PC-3 (cell line): ENCODE results near the gene MSTN. TPM values are rescaled to one million over a fixed set of nuclear protein-coding genes. Genes with fewer than 3 reads are reported as not detected.

Experiments
- ATAC-seq: fragments of 200-7000 bp; cut with Tn5 transposase; 2 replicates; pipeline ENCODE4 v1.9.1; 2020; ENCODE audit warnings: mild to moderate bottlenecking, moderate library complexity
- BruUV-seq: library from RNA; stranded (reverse); fragments of 400-500 nt; replicated peaks from 2 replicates; lab custom pipeline; 2021; lab: Mats Ljungman, UMichigan
- CTCF ChIA-PET: fragments of 300-600 bp; sonication (Branson Sonifier 250); formaldehyde crosslinking; loops from one replicate; lab custom pipeline; 2022; ENCODE audit warnings: antibody characterized with exemption; lab: Charles Lee
- POLR2A ChIA-PET: fragments of 300-600 bp; sonication (Branson Sonifier 250); formaldehyde crosslinking; loops from one replicate; lab custom pipeline; 2022; ENCODE audit warnings: antibody characterized with exemption; ENCODE audit not compliant: unreplicated experiment; lab: Charles Lee
- DNase-seq: peaks from one replicate; pipeline ENCODE4 v3.0.0-alpha.2; 2015
- H2AFZ ChIP-seq: fragments of 300-600 bp; sonication (generic); 2 replicates; pipeline ENCODE4 v1.6.0; 2016; ENCODE audit warnings: antibody characterized with exemption, low read length
- H3F3A ChIP-seq: fragments of 300-600 bp; sonication (generic); one replicate; pipeline ENCODE4 v1.6.0; 2017; ENCODE audit warnings: antibody characterized with exemption, low read length, control low read depth, mild to moderate bottlenecking; ENCODE audit not compliant: unreplicated experiment
- H3K27ac ChIP-seq: fragments of 300-600 bp; sonication (generic); 2 replicates; pipeline ENCODE4 v1.5.1; 2016; ENCODE audit warnings: mild to moderate bottlenecking, low read length
- H3K27me3 ChIP-seq: fragments of 300-600 bp; sonication (generic); 2 replicates; pipeline ENCODE4 v1.6.1; 2016; ENCODE audit warnings: low read length, mixed read lengths
- H3K36me3 ChIP-seq: fragments of 300-600 bp; sonication (generic); 2 replicates; pipeline ENCODE4 v1.6.1; 2016; ENCODE audit warnings: low read depth, mixed run types, low read length, mixed read lengths
- H3K4me1 ChIP-seq: fragments of 300-600 bp; sonication (generic); 2 replicates; pipeline ENCODE4 v1.5.1; 2016; ENCODE audit warnings: low read length; ENCODE audit not compliant: insufficient read depth
- H3K4me2 ChIP-seq: fragments of 300-600 bp; sonication (generic); 2 replicates; pipeline ENCODE4 v1.6.0; 2016; ENCODE audit warnings: low read length
- H3K4me3 ChIP-seq: fragments of 300-600 bp; sonication (generic); 2 replicates; pipeline ENCODE4 v1.5.1; 2016; ENCODE audit warnings: mild to moderate bottlenecking, low read length, mixed read lengths
- H3K79me2 ChIP-seq: fragments of 300-600 bp; sonication (generic); 2 replicates; pipeline ENCODE4 v1.6.1; 2017; ENCODE audit warnings: low read length, mixed read lengths
- H3K9ac ChIP-seq: fragments of 300-600 bp; sonication (generic); 2 replicates; pipeline ENCODE4 v1.6.0; 2016; ENCODE audit warnings: mild to moderate bottlenecking, low read length
- H3K9me2 ChIP-seq: fragments of 300-600 bp; sonication (generic); replicated peaks from 2 replicates; pipeline ENCODE4 v1.6.1; 2016; ENCODE audit warnings: mixed run types, low read length, mixed read lengths
- H3K9me3 ChIP-seq: fragments of 300-600 bp; sonication (generic); 2 replicates; pipeline ENCODE4 v1.6.1; 2016; ENCODE audit warnings: low read length, mixed read lengths
- H4K20me1 ChIP-seq: fragments of 300-600 bp; sonication (generic); 2 replicates; pipeline ENCODE4 v1.6.1; 2016; ENCODE audit warnings: low read length, mixed read lengths
- EZH2 ChIP-seq: fragments of 300-600 bp; sonication (generic); IDR thresholded peaks from one replicate; pipeline ENCODE4 v1.6.1; 2017; ENCODE audit warnings: antibody characterized with exemption, mild to moderate bottlenecking, low read length; ENCODE audit not compliant: unreplicated experiment
- EZH2phosphoT487 ChIP-seq: fragments of 300-600 bp; sonication (generic); IDR thresholded peaks from 2 replicates; pipeline ENCODE4 v1.6.1; 2018; ENCODE audit warnings: mild to moderate bottlenecking, antibody characterized with exemption, low read length, borderline replicate concordance
- intact Hi-C: fragments of 100-400 bp; cut with micrococcal nuclease; formaldehyde crosslinking; loops from 2 replicates; pipeline ENCODE4 v1.9.0; 2023
- total RNA-seq: library from RNA; depleted of rRNA; stranded (reverse); fragments of >200 nt; gene quantifications from 2 replicates; pipeline ENCODE4 v1.2.3, GENCODE V29; 2014
- TF ChIP-seq, protein P1 (sequence below): fragments of 300-600 bp; sonication (generic); conservative IDR thresholded peaks from 2 replicates; pipeline ENCODE4 v1.5.1; 2017; ENCODE audit warnings: antibody characterized with exemption, low read depth, mild to moderate bottlenecking, low read length

The MSTN gene
- total RNA-seq, 1 experiment from 2014 or later, result not detected

DNA sequence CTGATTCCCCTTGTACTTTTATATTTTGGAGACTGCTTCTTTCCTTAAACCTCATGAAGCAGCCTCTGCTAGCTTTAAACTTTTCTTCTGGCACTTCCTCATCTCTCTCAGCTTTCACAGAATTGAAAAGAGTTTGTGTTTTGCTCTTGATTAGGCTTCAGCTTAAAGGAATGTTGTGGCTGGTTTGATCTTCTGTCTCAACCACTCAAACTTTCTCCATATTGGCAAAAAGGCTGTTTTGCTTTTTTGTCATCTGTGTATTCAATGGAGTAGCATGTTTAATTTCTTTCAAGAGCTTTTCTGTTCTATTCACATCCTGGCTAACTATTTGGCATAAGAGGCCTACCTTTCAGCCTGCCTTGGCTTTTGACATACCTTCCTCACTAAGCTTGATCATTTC is 36.3 kb upstream of the MSTN start:
- H3K4me2 ChIP-seq, result no peak overlapping the region
- no peak overlapping the region for H2AFZ ChIP-seq
- intact Hi-C loops, result no loop called here
- DNase-seq, result no peak
- no peaks in the 10 kb centered on the region for H3K9me3 ChIP-seq
- ChIA-PET CTCF (no interaction called here), POLR2A (no interaction called here)
- no peaks in the 10 kb centered on the region for H4K20me1 ChIP-seq
- H3F3A ChIP-seq, result no peaks in the 10 kb centered on the region
- H3K36me3 ChIP-seq, result no peaks in the 10 kb centered on the region
- no peak overlapping the region for H3K9ac ChIP-seq
- no TSS peak for BruUV-seq
- H3K27ac ChIP-seq, result no peak overlapping the region
- H3K4me3 ChIP-seq, result no peak overlapping the region
- H3K79me2 ChIP-seq, result no peaks in the 10 kb centered on the region
- no peak for ATAC-seq
- TF ChIP-seq, protein P1, sequence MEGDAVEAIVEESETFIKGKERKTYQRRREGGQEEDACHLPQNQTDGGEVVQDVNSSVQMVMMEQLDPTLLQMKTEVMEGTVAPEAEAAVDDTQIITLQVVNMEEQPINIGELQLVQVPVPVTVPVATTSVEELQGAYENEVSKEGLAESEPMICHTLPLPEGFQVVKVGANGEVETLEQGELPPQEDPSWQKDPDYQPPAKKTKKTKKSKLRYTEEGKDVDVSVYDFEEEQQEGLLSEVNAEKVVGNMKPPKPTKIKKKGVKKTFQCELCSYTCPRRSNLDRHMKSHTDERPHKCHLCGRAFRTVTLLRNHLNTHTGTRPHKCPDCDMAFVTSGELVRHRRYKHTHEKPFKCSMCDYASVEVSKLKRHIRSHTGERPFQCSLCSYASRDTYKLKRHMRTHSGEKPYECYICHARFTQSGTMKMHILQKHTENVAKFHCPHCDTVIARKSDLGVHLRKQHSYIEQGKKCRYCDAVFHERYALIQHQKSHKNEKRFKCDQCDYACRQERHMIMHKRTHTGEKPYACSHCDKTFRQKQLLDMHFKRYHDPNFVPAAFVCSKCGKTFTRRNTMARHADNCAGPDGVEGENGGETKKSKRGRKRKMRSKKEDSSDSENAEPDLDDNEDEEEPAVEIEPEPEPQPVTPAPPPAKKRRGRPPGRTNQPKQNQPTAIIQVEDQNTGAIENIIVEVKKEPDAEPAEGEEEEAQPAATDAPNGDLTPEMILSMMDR, result no peak
- TF ChIP-seq EZH2phosphoT487 (no peak), EZH2 (no peak)
- H3K4me1 ChIP-seq, result peaks cover 8% of the 10 kb centered on the region; the same call in 1 of the 2 replicates
- no peaks in the 10 kb centered on the region for H3K9me2 ChIP-seq
- no peaks in the 10 kb centered on the region for H3K27me3 ChIP-seq

DNA sequence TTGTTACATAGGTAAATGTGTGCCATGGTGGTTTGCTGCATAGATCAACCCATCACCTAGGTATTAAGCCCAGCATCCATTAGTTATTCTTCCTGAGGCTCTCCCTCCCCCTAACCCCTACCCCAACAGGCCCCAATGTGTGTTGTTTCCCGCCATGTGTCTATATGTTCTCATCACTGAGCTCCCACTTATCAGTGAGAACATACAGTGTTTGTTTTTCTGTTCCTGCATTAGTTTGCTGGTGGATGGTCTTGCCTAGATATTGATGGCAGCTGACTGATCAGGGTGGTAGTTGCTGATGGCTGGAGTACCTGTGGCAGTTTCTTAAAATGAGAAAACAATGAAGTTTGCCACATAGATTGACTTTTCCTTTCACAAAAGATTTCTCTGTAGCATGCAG is 34.6 kb upstream of the MSTN start:
- H3F3A ChIP-seq, result no peaks in the 10 kb centered on the region
- DNase-seq, result no peak

DNA sequence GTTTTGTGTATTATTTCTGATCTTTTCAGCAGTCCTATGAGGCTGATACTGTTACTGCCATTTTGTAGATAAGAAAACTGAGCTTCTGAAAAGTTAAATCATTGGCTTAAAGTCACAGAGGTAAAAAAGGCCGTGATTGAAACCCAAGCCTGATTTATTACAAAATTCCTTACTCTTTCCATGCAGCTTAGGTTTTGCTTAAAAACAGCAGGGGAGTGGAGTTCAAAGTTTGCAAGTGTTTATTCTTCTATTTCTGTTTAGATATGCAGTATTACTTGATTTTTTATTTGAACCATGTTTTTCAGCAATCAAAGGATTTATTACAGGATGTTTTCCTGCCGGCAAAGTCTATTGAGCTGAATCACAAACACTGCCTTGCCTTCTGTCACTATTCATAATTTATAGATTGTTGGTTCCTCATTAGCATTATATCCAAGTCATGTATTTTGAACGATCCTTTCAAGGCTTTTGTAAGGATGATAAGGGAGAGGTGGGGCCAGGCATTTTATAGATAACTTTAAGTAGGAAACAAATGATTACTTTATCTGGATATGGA is 31.9 kb upstream of the MSTN start:
- intact Hi-C loops, result no loop called here
- H3K9me3 ChIP-seq, result no peaks in the 10 kb centered on the region
- ChIA-PET POLR2A (interaction anchor here (0.6 kb wide), 1 partner anchor 60 kb away, joined by 3 read pairs; no protein-coding TSS in a partner anchor), CTCF (no interaction called here)
- TF ChIP-seq, protein P1, result no peak
- no peak for TF ChIP-seq EZH2phosphoT487
- TF ChIP-seq EZH2, result no peak
- ATAC-seq (no peak), DNase-seq (no peak)
- no peak overlapping the region for H3K27ac ChIP-seq
- H3K36me3 ChIP-seq, result no peaks in the 10 kb centered on the region
- no peak overlapping the region for H3K4me2 ChIP-seq
- H3K27me3 ChIP-seq, result no peaks in the 10 kb centered on the region
- H3K4me1 ChIP-seq, result no peaks in the 10 kb centered on the region
- BruUV-seq, result no TSS peak
- no peaks in the 10 kb centered on the region for H3K79me2 ChIP-seq
- no peak overlapping the region for H2AFZ ChIP-seq
- no peak overlapping the region for H3K4me3 ChIP-seq
- H3F3A ChIP-seq, result no peaks in the 10 kb centered on the region
- H3K9ac ChIP-seq, result no peak overlapping the region
- H4K20me1 ChIP-seq, result no peaks in the 10 kb centered on the region
- H3K9me2 ChIP-seq, result no peaks in the 10 kb centered on the region

More for the DNA sequence above, 34.6 kb upstream of the MSTN start:
- ChIA-PET CTCF (no interaction called here), POLR2A (no interaction called here)
- peaks cover 8% of the 10 kb centered on the region; the same call in 1 of the 2 replicates for H3K4me1 ChIP-seq
- H4K20me1 ChIP-seq, result no peaks in the 10 kb centered on the region
- H3K9me2 ChIP-seq, result no peaks in the 10 kb centered on the region
- H3K27ac ChIP-seq, result no peak overlapping the region
- no peaks in the 10 kb centered on the region for H3K79me2 ChIP-seq
- no peak overlapping the region for H3K4me2 ChIP-seq
- TF ChIP-seq, protein P1, result no peak
- no peak for TF ChIP-seq EZH2
- TF ChIP-seq EZH2phosphoT487, result no peak
- H2AFZ ChIP-seq, result no peak overlapping the region
- H3K9ac ChIP-seq, result no peak overlapping the region
- H3K27me3 ChIP-seq, result no peaks in the 10 kb centered on the region
- no peaks in the 10 kb centered on the region for H3K9me3 ChIP-seq
- intact Hi-C loops, result no loop called here
- no peak overlapping the region for H3K4me3 ChIP-seq
- no TSS peak for BruUV-seq
- ATAC-seq, result no peak
- no peaks in the 10 kb centered on the region for H3K36me3 ChIP-seq
